Measurements from ENCODE around the gene S100PBP. TPM values are rescaled to one million over a fixed set of nuclear protein-coding genes. Genes with fewer than 3 reads are reported as not detected.

Gene S100PBP
- total and polyA plus RNA-seq, 9 of the 15 experiments (the other 6 are each of a cell fraction or from before 2014, with no cell fraction given): 22.9 to 60.2 (median 32.9) TPM

DNA sequence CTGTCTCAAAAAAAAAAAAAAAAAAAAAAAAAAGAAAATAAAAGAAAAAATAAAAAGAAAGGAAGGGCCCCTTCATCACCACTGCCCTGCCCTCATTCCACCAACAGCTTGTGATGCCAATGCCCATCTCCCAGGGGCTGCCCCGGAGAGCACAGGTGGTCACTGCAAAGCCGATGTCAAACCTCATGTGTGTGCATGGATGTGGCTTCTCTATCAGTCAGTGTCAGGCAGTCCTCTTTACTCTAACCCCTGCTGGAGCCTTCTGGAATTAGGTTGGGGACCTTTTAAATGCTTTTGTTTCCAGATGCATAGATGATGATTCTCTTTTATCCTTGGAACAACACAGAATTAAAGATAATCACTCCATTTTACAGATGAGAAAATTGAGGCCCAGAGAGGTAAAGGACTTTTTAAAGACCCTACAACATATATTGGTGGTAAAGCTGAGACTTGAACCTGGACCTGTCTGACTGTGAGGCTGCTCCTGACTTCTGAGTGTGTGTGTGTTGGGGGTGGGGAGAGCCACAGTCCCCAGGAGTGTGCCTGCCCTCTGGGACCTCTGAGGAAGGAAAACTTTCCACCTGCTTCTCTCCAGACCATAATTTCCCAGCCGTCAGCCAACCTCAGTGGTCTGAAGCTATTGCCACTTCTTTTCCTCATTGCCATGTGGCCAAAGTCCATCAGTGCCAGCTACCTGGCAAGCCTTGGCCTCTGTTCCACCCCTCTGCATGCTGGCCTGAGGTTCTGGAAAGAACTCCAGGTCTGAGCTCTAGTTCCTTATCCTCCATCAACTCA is 86.7 kb downstream of the S100PBP start (continued):
- TF ChIP-seq RCOR1 (IDR thresholded peaks at IDR 0.05; ENCODE audit: borderline replicate concordance in 1 of 2, low read depth in 2 of 2, low read length in 2 of 2) (no peak), ZNF586 (CRISPR knock-in tag; conservative IDR thresholded peaks at IDR 0.05) (no peak), CBX1 (IDR thresholded peaks at IDR 0.05; ENCODE audit: low read depth) (no peak), ZC3H4 (CRISPR knock-in tag; IDR thresholded peaks at IDR 0.05; ENCODE audit: borderline replicate concordance) (no peak), TAL1 (IDR thresholded peaks at IDR 0.05) (no peak), L3MBTL2 (IDR thresholded peaks at IDR 0.05) (no peak), RBFOX2 (IDR thresholded peaks at IDR 0.05; ENCODE audit: low read depth, low read length) (no peak), BRD4 (IDR thresholded peaks at IDR 0.05) (no peak), KLF13 (tag; IDR thresholded peaks at IDR 0.05; ENCODE audit: borderline replicate concordance, low read depth) (no peak), GATA2 (CRISPR knock-in tag; IDR thresholded peaks at IDR 0.05) (no peak), TCF3 (CRISPR knock-in tag; IDR thresholded peaks at IDR 0.05) (0 out of 2 replicates have a peak, but pooled peaks have one; percentile 9), ZNF408 (CRISPR knock-in tag; IDR thresholded peaks at IDR 0.05; ENCODE audit: low read depth) (no peak), ZNF707 (CRISPR knock-in tag; conservative IDR thresholded peaks at IDR 0.05) (no peak), KLF16 (IDR thresholded peaks at IDR 0.05) (no peak)
- TF ChIP-seq, protein P1, sequence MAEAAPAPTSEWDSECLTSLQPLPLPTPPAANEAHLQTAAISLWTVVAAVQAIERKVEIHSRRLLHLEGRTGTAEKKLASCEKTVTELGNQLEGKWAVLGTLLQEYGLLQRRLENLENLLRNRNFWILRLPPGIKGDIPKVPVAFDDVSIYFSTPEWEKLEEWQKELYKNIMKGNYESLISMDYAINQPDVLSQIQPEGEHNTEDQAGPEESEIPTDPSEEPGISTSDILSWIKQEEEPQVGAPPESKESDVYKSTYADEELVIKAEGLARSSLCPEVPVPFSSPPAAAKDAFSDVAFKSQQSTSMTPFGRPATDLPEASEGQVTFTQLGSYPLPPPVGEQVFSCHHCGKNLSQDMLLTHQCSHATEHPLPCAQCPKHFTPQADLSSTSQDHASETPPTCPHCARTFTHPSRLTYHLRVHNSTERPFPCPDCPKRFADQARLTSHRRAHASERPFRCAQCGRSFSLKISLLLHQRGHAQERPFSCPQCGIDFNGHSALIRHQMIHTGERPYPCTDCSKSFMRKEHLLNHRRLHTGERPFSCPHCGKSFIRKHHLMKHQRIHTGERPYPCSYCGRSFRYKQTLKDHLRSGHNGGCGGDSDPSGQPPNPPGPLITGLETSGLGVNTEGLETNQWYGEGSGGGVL (CRISPR knock-in tag; IDR thresholded peaks at IDR 0.05): no peak
- TF ChIP-seq, protein P2, sequence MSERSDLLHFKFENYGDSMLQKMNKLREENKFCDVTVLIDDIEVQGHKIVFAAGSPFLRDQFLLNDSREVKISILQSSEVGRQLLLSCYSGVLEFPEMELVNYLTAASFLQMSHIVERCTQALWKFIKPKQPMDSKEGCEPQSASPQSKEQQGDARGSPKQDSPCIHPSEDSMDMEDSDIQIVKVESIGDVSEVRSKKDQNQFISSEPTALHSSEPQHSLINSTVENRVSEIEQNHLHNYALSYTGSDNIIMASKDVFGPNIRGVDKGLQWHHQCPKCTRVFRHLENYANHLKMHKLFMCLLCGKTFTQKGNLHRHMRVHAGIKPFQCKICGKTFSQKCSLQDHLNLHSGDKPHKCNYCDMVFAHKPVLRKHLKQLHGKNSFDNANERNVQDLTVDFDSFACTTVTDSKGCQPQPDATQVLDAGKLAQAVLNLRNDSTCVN (CRISPR knock-in tag; IDR thresholded peaks at IDR 0.05): no peak
- TF ChIP-seq, protein P3, sequence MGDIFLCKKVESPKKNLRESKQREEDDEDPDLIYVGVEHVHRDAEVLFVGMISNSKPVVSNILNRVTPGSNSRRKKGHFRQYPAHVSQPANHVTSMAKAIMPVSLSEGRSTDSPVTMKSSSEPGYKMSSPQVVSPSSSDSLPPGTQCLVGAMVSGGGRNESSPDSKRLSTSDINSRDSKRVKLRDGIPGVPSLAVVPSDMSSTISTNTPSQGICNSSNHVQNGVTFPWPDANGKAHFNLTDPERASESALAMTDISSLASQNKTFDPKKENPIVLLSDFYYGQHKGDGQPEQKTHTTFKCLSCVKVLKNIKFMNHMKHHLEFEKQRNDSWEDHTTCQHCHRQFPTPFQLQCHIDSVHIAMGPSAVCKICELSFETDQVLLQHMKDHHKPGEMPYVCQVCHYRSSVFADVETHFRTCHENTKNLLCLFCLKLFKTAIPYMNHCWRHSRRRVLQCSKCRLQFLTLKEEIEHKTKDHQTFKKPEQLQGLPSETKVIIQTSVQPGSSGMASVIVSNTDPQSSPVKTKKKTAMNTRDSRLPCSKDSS (IDR thresholded peaks at IDR 0.05; ENCODE audit: low read depth, partially characterized antibody): no peak
- TF ChIP-seq, protein P4, sequence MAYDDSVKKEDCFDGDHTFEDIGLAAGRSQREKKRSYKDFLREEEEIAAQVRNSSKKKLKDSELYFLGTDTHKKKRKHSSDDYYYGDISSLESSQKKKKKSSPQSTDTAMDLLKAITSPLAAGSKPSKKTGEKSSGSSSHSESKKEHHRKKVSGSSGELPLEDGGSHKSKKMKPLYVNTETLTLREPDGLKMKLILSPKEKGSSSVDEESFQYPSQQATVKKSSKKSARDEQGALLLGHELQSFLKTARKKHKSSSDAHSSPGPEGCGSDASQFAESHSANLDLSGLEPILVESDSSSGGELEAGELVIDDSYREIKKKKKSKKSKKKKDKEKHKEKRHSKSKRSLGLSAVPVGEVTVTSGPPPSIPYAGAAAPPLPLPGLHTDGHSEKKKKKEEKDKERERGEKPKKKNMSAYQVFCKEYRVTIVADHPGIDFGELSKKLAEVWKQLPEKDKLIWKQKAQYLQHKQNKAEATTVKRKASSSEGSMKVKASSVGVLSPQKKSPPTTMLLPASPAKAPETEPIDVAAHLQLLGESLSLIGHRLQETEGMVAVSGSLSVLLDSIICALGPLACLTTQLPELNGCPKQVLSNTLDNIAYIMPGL (CRISPR knock-in tag; IDR thresholded peaks at IDR 0.05): no peak
- TF ChIP-seq, protein P5, sequence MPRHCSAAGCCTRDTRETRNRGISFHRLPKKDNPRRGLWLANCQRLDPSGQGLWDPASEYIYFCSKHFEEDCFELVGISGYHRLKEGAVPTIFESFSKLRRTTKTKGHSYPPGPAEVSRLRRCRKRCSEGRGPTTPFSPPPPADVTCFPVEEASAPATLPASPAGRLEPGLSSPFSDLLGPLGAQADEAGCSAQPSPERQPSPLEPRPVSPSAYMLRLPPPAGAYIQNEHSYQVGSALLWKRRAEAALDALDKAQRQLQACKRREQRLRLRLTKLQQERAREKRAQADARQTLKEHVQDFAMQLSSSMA (CRISPR knock-in tag; IDR thresholded peaks at IDR 0.05): no peak
- TF ChIP-seq, protein P6, sequence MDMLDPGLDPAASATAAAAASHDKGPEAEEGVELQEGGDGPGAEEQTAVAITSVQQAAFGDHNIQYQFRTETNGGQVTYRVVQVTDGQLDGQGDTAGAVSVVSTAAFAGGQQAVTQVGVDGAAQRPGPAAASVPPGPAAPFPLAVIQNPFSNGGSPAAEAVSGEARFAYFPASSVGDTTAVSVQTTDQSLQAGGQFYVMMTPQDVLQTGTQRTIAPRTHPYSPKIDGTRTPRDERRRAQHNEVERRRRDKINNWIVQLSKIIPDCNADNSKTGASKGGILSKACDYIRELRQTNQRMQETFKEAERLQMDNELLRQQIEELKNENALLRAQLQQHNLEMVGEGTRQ (CRISPR knock-in tag; IDR thresholded peaks at IDR 0.05): no peak

Measured in K562 (cell line).